OCI-LY1 (cell line): Measurements from ENCODE around the gene DNHD1.

Experiments
- H2AFZ ChIP-seq: fragments of 200-600 bp; sonication (generic), shearing (Covaris generic); 2 replicates; pipeline ENCODE4 v1.6.0; 2014; ENCODE audit warnings: antibody characterized with exemption, mild to moderate bottlenecking, low read length
- H3F3A ChIP-seq: fragments of 200-600 bp; sonication (generic), shearing (Covaris generic); 2 replicates; pipeline ENCODE4 v1.6.0; 2014; ENCODE audit warnings: mild to moderate bottlenecking, antibody characterized with exemption, low read length, moderate library complexity; ENCODE audit not compliant: insufficient read depth
- H3K27ac ChIP-seq: fragments of 200-600 bp; sonication (generic); 2 replicates; pipeline ENCODE4 v1.5.1; 2014; ENCODE audit warnings: low read length, mixed run types, mild to moderate bottlenecking, low read depth; ENCODE audit not compliant: poor library complexity, severe bottlenecking
- H3K27me3 ChIP-seq: fragments of 200-600 bp; sonication (generic); 2 replicates; pipeline ENCODE4 v1.6.0; 2014; ENCODE audit warnings: antibody characterized with exemption, mild to moderate bottlenecking, low read length, moderate library complexity; ENCODE audit not compliant: insufficient read depth
- H3K36me3 ChIP-seq: fragments of 200-600 bp; sonication (generic); 2 replicates; pipeline ENCODE4 v1.6.1; 2014; ENCODE audit warnings: mild to moderate bottlenecking, antibody characterized with exemption, low read length, moderate library complexity, mixed read lengths; ENCODE audit not compliant: insufficient read depth
- H3K4me1 ChIP-seq: fragments of 200-600 bp; sonication (generic); 2 replicates; pipeline ENCODE4 v1.5.1; 2014; ENCODE audit warnings: mild to moderate bottlenecking, low read length, moderate library complexity; ENCODE audit not compliant: insufficient read depth, severe bottlenecking
- H3K4me2 ChIP-seq: fragments of 200-600 bp; sonication (generic), shearing (Covaris generic); 2 replicates; pipeline ENCODE4 v1.6.1; 2014; ENCODE audit warnings: low read length
- H3K4me3 ChIP-seq: fragments of 200-600 bp; sonication (generic); 2 replicates; pipeline ENCODE4 v1.5.1; 2014; ENCODE audit warnings: low read length, low read depth, mild to moderate bottlenecking, mixed read lengths; ENCODE audit not compliant: poor library complexity, severe bottlenecking
- H3K79me2 ChIP-seq: fragments of 200-600 bp; shearing (Covaris generic); 2 replicates; pipeline ENCODE4 v1.6.1; 2016; ENCODE audit warnings: mixed run types, low read length, mixed read lengths; ENCODE audit not compliant: insufficient read depth
- H3K9ac ChIP-seq: fragments of 200-600 bp; sonication (generic), shearing (Covaris generic); 2 replicates; pipeline ENCODE4 v1.6.1; 2014; ENCODE audit warnings: mild to moderate bottlenecking, low read length, mixed read lengths
- H3K9me2 ChIP-seq: fragments of 200-600 bp; sonication (generic), shearing (Covaris generic); 2 replicates; pipeline ENCODE4 v1.6.1; 2014; ENCODE audit warnings: low read depth, mild to moderate bottlenecking, low read length, mixed read lengths
- H3K9me3 ChIP-seq: fragments of 200-600 bp; shearing (Covaris generic); 2 replicates; pipeline ENCODE4 v1.6.1; 2014; ENCODE audit warnings: low read length, mixed read lengths
- H4K20me1 ChIP-seq: fragments of 200-600 bp; sonication (generic), shearing (Covaris generic); 2 replicates; pipeline ENCODE4 v1.6.0; 2016; ENCODE audit warnings: mild to moderate bottlenecking, low read length; ENCODE audit not compliant: insufficient read depth
- CTCF ChIP-seq: fragments of 200-600 bp; sonication (generic), shearing (Covaris generic); IDR thresholded peaks from 2 replicates; pipeline ENCODE4 v1.5.1; 2017; ENCODE audit warnings: mild to moderate bottlenecking, antibody characterized with exemption, low read length, moderate library complexity, mixed read lengths
- EZH2 ChIP-seq: fragments of 200-600 bp; sonication (generic), shearing (Covaris generic); IDR thresholded peaks from 2 replicates; pipeline ENCODE4 v1.8.0; 2017; ENCODE audit warnings: borderline replicate concordance, mixed run types, mild to moderate bottlenecking, antibody characterized with exemption, low read length, moderate library complexity, mixed read lengths

Gene DNHD1

GRCh38 chr11:6497069-6497839 lies at the start of gene DNHD1:
Gene DNHD1, plus strand, starts transcription at chr11:6497280. Its CDS starts 936 bp downstream, at chr11:6498216.
- Histone ChIP-seq H3K36me3 (peaks cover 40% of the 10 kb centered on the region), H3F3A (no peaks in the 10 kb centered on the region), H3K4me1 (no peaks in the 10 kb centered on the region), H3K9me2 (no peaks in the 10 kb centered on the region), H3K27me3 (no peaks in the 10 kb centered on the region), H3K4me3 (no peak within 1 kb of the TSS), H3K9ac (no peak within 1 kb of the TSS), H3K79me2 (no peaks in the 10 kb centered on the region), H3K27ac (no peak within 1 kb of the TSS), H3K9me3 (no peaks in the 10 kb centered on the region), H4K20me1 (no peaks in the 10 kb centered on the region), H2AFZ (no peak within 1 kb of the TSS), H3K4me2 (no peak within 1 kb of the TSS)
- TF ChIP-seq CTCF = no peak
- TF ChIP-seq EZH2 = no peak

GRCh38 chr11:6448574-6448973 lies 48.5 kb upstream of the DNHD1 start:
- H3K9me3 ChIP-seq = no peaks in the 10 kb centered on the region

GRCh38 chr11:6452219-6452618 lies 44.9 kb upstream of the DNHD1 start:
- Histone ChIP-seq H3K9me3 (no peaks in the 10 kb centered on the region), H3K4me1 (no peaks in the 10 kb centered on the region), H3K27me3 (no peaks in the 10 kb centered on the region), H3K9ac (no peak overlapping the region), H3K9me2 (no peaks in the 10 kb centered on the region), H3K27ac (no peak overlapping the region), H3K4me2 (no peak overlapping the region), H3F3A (no peaks in the 10 kb centered on the region), H3K4me3 (no peak overlapping the region), H3K36me3 (no peaks in the 10 kb centered on the region), H4K20me1 (no peaks in the 10 kb centered on the region), H2AFZ (no peak overlapping the region), H3K79me2 (no peaks in the 10 kb centered on the region)
- no peak for TF ChIP-seq EZH2
- TF ChIP-seq CTCF = no peak

More at GRCh38 chr11:6448574-6448973, 48.5 kb upstream of the DNHD1 start:
- Histone ChIP-seq H3K4me3 (no peak overlapping the region), H3K4me1 (no peaks in the 10 kb centered on the region), H4K20me1 (no peaks in the 10 kb centered on the region), H3K9me2 (no peaks in the 10 kb centered on the region), H3K4me2 (no peak overlapping the region), H3K9ac (no peak overlapping the region), H3K27ac (no peak overlapping the region), H3K79me2 (no peaks in the 10 kb centered on the region), H3F3A (no peaks in the 10 kb centered on the region), H3K36me3 (no peaks in the 10 kb centered on the region), H3K27me3 (no peaks in the 10 kb centered on the region), H2AFZ (no peak overlapping the region)
- no peak for TF ChIP-seq CTCF
